Stomach (tissue), 4 donors: ENCODE data around the gene PELI2.

ENCODE experiments used
- CTCF ChIP-seq, 7 experiments: fragments of 450-650 bp in 4 of 7; fragments of 200-600 bp in 3 of 7; sonication (generic) in 3 of 7; IDR thresholded peaks; one replicate each; pipeline ENCODE4 v1.5.1; 2016 to 2019; ENCODE audit warnings: antibody characterized with exemption in 7 of 7, control low read depth in 2 of 7, mild to moderate bottlenecking in 1 of 7
- POLR2A ChIP-seq, 4 donors: fragments of 450-650 bp; IDR thresholded peaks; one replicate each; pipeline ENCODE4 v1.6.1; 2016; ENCODE audit warnings: antibody characterized with exemption in 4 of 4, control low read depth in 2 of 4, mild to moderate bottlenecking in 1 of 4, moderate library complexity in 1 of 4
- POLR2AphosphoS5 ChIP-seq, 3 donors: sonication (generic); formaldehyde crosslinking; IDR thresholded peaks; one replicate each; pipeline ENCODE4 v1.6.1; 2016; ENCODE audit warnings: antibody characterized with exemption in 3 of 3

- TF ChIP-seq CTCF (IDR thresholded peaks at IDR 0.05), result no peak
- TF ChIP-seq POLR2AphosphoS5 (IDR thresholded peaks at IDR 0.05), result no peak
- no peak for TF ChIP-seq POLR2A (IDR thresholded peaks at IDR 0.05)
These were observed 27.1 kb downstream of the PELI2 start for GRCh38 chr14:56145181-56145769.
